A204.1 (cell line): ENCODE measurements around the gene NLGN4X.

Source experiments
- FAIRE-seq: peaks from 2 replicates; lab custom pipeline; 2012; peaks lifted over from hg19 to GRCh38; lab: Jason Lieb, UNC

NLGN4X gene

GRCh38 chrX:6151971-6152370 is 76.7 kb downstream of the NLGN4X start:
- FAIRE-seq, result no peak

GRCh38 chrX:6149060-6149872 is 79.4 kb downstream of the NLGN4X start:
- FAIRE-seq, result no peak

DNA sequence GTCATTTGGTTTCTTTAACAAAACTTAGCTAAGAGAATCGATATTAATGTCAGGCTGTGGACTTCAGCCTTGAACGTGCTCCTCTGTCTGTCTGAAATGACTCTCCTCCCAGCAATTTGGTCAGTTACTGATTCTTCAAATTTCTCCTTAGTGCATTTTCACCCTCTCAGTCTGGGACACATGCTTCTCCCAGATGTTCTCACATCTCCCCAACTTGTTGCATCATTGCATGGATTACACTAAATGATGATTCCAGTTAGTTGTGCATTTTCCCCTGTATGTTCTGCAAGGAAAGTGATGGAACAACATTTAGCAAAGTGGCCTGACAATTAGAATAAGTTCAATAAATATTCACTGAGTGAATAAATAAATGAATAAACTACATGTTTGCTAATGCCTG is 94.4 kb downstream of the NLGN4X start:
- no peak for FAIRE-seq

GRCh38 chrX:6132970-6133369 is 95.7 kb downstream of the NLGN4X start:
- no peak for FAIRE-seq

GRCh38 chrX:6131287-6131686 is 97.4 kb downstream of the NLGN4X start:
- FAIRE-seq, result no peak

- FAIRE-seq, result no peak
These were observed 99.5 kb downstream of the NLGN4X start for GRCh38 chrX:6129195-6129594.

DNA sequence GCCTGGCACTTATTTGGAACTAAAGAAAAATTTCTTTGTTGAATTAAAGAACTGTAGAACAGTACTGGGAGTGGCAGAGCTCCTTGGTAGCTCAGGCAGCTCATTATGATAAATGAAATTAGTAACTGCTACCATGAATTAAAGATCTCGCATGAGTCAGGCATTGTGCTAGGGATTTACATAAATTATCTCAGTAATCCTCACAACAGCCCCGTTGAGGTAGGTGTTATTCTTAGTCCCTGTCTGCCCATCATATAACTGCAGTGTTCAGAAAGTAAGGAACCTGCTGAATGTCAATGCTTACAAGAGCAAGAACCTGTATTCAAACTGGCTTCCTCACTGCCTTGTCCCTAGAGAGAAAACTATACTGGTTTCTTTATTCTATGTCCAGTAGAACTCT is 108.3 kb downstream of the NLGN4X start:
- FAIRE-seq, result no peak

GRCh38 chrX:6095469-6095868 is 133.2 kb downstream of the NLGN4X start:
- FAIRE-seq, result no peak

GRCh38 chrX:6074532-6074931 is 154.1 kb downstream of the NLGN4X start:
- FAIRE-seq, result no peak

GRCh38 chrX:6071731-6072130 is 156.9 kb downstream of the NLGN4X start:
- FAIRE-seq, result no peak

DNA sequence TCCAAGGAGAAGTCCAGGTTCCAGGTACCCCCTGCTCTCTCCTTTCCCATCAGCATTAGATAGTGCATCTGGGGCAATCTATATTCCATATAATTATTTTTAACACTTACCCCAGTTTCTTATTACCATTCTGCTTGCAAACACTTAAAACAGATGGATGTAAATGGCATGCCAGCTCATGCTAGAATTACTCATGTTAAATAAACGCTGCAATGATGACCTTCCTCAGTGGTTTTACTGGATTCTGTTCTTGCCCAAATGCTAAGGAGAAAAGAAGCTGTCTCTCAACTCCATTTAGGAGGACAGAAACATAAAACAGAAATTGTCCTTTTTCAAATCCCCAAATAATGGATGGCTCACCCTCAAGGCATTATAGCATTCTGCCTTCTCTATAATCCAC is 161.1 kb downstream of the NLGN4X start:
- no peak for FAIRE-seq

DNA sequence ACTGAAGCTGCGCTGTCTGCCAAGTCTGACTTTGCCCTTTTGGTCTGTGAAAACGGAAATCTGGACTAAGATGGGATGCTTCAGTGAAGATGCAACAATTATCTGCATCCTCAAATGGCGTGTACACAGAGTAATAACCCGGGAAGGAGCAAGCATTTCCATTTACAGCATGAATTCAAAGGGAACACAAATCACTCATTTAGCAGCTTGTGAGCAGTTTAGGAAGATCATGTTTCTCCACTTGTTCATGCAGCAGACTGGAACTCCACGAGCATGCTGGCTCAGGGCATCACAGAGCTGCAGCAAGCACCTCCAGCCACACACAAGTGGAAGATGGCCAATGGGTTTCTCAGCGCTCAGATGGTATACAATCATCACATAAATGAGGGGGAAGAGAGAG is 175.5 kb downstream of the NLGN4X start:
- no peak for FAIRE-seq

- FAIRE-seq, result no peak
These were observed 176.4 kb downstream of the NLGN4X start for GRCh38 chrX:6052111-6052745.

DNA sequence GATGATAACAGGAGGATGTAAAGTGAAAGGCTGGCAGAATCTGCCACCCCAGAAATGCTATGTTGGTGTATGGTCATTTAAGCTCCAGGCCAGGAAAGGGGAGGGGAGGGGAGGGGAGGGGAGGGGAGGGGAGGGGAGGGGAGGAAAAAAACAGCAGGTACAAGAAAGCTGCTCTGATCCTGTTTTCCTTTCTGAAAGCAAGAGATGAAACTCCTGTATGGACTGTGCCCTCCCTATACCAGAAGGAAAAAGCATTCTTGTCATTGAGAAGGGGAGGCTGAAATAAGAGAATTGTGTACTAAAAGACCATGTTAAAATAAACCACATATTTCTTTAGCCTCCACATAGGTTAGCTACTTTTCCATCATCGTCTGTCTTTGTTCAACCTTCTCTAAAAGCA is 179.5 kb downstream of the NLGN4X start:
- FAIRE-seq, result no peak

- FAIRE-seq, result no peak
These were observed 187.0 kb downstream of the NLGN4X start for GRCh38 chrX:6041630-6042029.

DNA sequence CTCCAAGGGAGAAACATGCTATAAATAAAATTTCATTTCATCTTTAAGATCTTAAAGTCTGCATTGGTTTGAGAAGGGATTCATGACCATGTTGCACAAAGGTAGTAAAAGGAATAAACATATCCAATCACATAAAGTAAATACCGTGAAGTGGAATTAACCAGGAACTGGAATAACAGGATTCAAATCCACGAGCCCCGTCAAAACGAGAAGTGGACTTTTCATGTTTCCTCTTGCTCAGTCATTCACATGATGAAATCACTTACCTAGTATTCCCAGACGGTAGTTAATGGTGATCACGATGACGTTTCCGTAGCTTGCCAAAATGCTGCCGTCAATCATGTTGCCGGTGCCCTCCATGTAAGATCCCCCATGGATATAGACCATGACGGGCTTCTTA is 199.7 kb downstream of the NLGN4X start:
- FAIRE-seq, result no peak

GRCh38 chrX:6026980-6027379 is 201.7 kb downstream of the NLGN4X start:
- no peak for FAIRE-seq

- FAIRE-seq, result no peak
These were observed 202.2 kb downstream of the NLGN4X start for GRCh38 chrX:6026429-6026828.

- no peak for FAIRE-seq
These were observed 204.5 kb downstream of the NLGN4X start for GRCh38 chrX:6024204-6024603.

DNA sequence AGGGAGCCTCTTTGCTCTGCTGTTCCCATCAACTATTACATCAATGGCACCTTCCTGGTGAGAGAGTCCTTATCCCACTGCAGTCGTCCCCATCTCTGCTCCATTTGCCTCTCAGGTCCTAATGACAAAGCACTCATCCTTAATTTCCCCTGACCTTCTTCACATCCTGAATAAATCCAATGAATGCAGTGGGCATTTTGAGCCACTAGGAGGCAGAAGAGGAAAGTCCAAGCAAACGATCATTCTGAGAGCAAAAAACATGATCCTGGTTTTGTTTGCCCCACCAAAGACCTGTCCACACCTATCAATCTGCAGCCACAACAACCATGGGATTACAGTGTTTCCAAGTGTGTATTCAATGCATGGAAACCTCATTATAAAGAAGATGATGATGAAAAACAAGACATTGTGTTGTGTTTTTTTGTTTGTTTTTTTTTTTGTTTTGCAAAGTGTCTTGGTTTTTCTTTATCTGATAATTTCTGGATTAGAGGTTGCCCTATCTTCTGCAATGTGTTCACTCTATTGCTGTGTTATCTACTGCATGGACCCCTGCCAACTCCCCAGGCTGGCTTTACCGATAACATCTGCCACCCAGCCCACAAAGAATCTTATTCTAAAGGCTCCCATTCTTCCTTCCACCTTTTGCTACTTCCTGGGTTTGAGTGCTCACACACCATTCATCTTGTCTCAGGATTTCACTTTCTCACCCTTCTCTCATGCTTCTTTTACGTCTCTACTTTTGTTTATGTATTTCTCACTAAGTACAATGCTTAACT is 207.2 kb downstream of the NLGN4X start:
- FAIRE-seq, result no peak

- no peak for FAIRE-seq
These were observed 209.6 kb downstream of the NLGN4X start for GRCh38 chrX:6019076-6019475.

DNA sequence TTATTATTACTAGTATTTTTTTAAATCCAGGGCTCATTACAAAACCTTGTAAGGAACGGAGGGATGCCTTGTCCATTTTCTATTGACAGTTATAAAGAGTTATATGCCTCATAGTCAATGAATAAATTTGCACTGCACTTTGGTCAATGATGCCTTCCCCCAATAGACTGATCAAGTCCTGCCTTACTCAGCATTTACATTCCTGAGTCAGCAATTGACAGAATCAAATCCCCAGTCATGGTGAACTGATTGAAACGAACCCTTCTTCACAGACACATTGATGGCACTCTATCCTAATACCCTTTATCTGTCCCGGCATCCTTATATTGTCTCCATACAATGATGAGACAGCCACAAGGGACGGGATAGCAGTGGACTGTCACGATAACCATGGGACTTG is 213.2 kb downstream of the NLGN4X start:
- FAIRE-seq, result no peak

DNA sequence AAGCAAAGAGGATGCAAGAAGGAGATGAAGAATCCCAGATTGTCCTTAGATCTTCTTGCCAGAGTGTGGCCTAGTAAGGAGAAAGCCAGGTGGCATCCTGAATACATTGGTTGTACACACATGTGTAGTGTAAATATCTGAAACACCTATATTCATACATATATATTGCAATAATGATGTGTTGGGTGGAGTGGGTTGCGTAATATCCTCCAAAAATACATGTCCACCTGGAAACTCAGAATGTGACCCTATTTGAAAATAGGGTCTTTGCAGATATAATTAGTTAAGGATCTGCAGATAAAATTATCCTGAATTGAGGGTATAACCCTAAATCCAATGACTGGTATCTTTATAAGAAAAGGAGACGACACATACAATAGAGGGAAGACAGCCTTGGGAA is 216.3 kb downstream of the NLGN4X start:
- no peak for FAIRE-seq
